DND-41 (cell line): ENCODE results near the gene AKAP13.

Source experiments
- ATAC-seq: fragments of 200-7000 bp; cut with Tn5 transposase; 3 replicates; pipeline ENCODE4 v1.9.1; 2021; ENCODE audit warnings: low read depth; ENCODE audit not compliant: insufficient read depth
- DNase-seq: peaks from one replicate; pipeline ENCODE4 v3.0.0-alpha.2; 2020
- H2AFZ ChIP-seq: 2 replicates; pipeline ENCODE4 v1.6.0; 2012; ENCODE audit warnings: low read depth, low read length
- H3K27ac ChIP-seq: 2 replicates; pipeline ENCODE4 v1.5.1; 2012; ENCODE audit warnings: low read length, inconsistent platforms
- H3K27me3 ChIP-seq: fragments of 200-600 bp; sonication (generic); 2 replicates; pipeline ENCODE4 v1.6.0; 2012; ENCODE audit warnings: low read length, mild to moderate bottlenecking, inconsistent platforms; ENCODE audit not compliant: insufficient read depth, poor library complexity
- H3K36me3 ChIP-seq: 2 replicates; pipeline ENCODE4 v1.5.1; 2012; ENCODE audit warnings: low read length, inconsistent platforms; ENCODE audit not compliant: insufficient read depth
- H3K4me1 ChIP-seq: 2 replicates; pipeline ENCODE4 v1.5.1; 2012; ENCODE audit warnings: mild to moderate bottlenecking, low read length; ENCODE audit not compliant: insufficient read depth
- H3K4me2 ChIP-seq: 2 replicates; pipeline ENCODE4 v1.6.0; 2012; ENCODE audit warnings: mild to moderate bottlenecking, moderate library complexity, low read length, inconsistent platforms; ENCODE audit not compliant: insufficient read depth
- H3K4me3 ChIP-seq, 2 experiments: fragments of 200-600 bp in 1 of 2; shearing (Covaris generic) in 1 of 2; 2 replicates each; pipeline ENCODE4 v1.5.1; 2012 to 2016; ENCODE audit warnings: inconsistent platforms in 2 of 2, low read length in 2 of 2, mild to moderate bottlenecking in 2 of 2, low read depth in 1 of 2, moderate library complexity in 1 of 2
- H3K79me2 ChIP-seq: 2 replicates; pipeline ENCODE4 v1.6.0; 2012; ENCODE audit warnings: low read length, inconsistent platforms; ENCODE audit not compliant: insufficient read depth
- H3K9ac ChIP-seq: 2 replicates; pipeline ENCODE4 v1.6.0; 2012; ENCODE audit warnings: low read depth, mild to moderate bottlenecking, inconsistent platforms, low read length, moderate library complexity
- H3K9me3 ChIP-seq: 2 replicates; pipeline ENCODE4 v1.5.1; 2012; ENCODE audit warnings: low read length, moderate library complexity, mild to moderate bottlenecking, inconsistent platforms; ENCODE audit not compliant: insufficient read depth, severe bottlenecking
- H4K20me1 ChIP-seq: 2 replicates; pipeline ENCODE4 v1.6.0; 2012; ENCODE audit warnings: low read length; ENCODE audit not compliant: insufficient read depth
- EZH2 ChIP-seq: IDR thresholded peaks from 3 replicates; pipeline ENCODE4 v1.6.1; 2012; ENCODE audit warnings: borderline replicate concordance, low read depth, mild to moderate bottlenecking, moderate library complexity, low read length, inconsistent platforms; ENCODE audit not compliant: severe bottlenecking
- TF ChIP-seq, protein P1 (sequence below): IDR thresholded peaks from 2 replicates; pipeline ENCODE4 v1.5.1; 2012; ENCODE audit warnings: borderline replicate concordance, low read length, moderate library complexity, mild to moderate bottlenecking; ENCODE audit not compliant: poor library complexity, severe bottlenecking; ENCODE audit errors: extremely low read depth

Gene AKAP13

DNA sequence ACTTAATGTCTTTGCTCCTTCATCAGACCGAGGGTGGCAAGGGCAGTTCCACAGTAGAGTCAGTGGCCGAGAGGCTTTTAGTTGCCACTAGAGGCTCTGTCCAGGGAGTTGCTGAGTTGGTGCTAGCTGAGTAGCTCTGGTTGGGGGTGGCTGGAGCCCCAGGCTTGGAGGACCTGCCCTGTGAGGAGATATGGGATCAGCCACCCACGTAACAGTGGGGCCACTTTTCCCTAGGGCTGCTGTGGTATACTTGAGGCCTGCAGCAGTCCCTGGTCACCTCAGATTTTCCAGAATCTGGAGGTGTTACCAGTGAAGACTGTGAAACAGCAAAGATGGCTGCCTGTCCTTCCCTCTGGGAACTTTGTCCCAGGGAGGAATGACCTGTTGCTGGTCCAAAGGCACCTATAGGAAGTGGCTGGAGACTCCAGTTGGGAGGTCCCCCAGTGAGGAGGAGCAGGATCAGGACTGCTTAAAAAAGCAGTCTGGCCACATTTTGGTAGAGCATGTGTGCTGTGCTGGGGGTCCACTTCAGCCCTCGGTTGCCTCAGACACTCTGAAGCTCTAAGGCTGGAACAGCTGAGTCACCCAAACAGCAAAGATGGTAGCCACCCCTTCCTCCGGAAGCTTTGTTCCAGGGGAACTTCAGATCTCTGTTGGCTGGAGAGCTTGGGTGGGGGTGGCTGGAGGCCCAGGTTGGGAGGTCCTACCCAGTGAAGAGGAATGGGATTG is 72.9 kb downstream of the AKAP13 start:
- DNase-seq, result no peak
- Histone ChIP-seq H3K36me3 (no peaks in the 10 kb centered on the region), H3K9me3 (peaks cover 8% of the 10 kb centered on the region), H3K9ac (no peak overlapping the region), H3K4me3 (no peak overlapping the region), H3K27me3 (no peaks in the 10 kb centered on the region), H3K4me2 (no peak overlapping the region), H2AFZ (no peak overlapping the region), H4K20me1 (no peaks in the 10 kb centered on the region; the same call in 1 of the 2 replicates), H3K4me1 (no peaks in the 10 kb centered on the region), H3K79me2 (peaks cover 14% of the 10 kb centered on the region; the same call in 1 of the 2 replicates), H3K27ac (no peak overlapping the region)
- ATAC-seq, result no peak
- TF ChIP-seq, protein P1, sequence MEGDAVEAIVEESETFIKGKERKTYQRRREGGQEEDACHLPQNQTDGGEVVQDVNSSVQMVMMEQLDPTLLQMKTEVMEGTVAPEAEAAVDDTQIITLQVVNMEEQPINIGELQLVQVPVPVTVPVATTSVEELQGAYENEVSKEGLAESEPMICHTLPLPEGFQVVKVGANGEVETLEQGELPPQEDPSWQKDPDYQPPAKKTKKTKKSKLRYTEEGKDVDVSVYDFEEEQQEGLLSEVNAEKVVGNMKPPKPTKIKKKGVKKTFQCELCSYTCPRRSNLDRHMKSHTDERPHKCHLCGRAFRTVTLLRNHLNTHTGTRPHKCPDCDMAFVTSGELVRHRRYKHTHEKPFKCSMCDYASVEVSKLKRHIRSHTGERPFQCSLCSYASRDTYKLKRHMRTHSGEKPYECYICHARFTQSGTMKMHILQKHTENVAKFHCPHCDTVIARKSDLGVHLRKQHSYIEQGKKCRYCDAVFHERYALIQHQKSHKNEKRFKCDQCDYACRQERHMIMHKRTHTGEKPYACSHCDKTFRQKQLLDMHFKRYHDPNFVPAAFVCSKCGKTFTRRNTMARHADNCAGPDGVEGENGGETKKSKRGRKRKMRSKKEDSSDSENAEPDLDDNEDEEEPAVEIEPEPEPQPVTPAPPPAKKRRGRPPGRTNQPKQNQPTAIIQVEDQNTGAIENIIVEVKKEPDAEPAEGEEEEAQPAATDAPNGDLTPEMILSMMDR, result no peak
- TF ChIP-seq EZH2, result no peak

DNA sequence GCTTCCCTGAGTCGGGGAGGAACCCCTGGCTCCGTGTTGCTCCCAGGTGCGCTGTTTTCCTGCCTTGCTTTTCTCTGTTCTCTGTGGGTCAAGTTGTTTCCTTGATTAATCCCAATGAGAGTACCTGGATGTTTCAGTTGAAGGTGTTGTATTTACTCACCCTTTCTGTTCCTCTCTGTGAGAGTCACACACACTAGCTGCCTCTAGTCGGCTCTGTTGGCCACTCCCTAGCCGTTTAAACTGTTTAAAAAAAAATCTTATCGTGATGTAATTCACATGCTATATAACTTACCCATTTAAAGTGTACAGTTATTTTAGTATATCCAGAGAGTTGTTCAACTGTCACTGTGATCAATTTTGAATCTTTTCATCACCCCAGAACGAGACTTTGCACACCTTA is 74.0 kb downstream of the AKAP13 start:
- H3K9ac ChIP-seq, result no peak overlapping the region
- TF ChIP-seq EZH2, result no peak
- TF ChIP-seq, protein P1, result no peak
- no peak overlapping the region for H3K4me2 ChIP-seq
- H3K36me3 ChIP-seq, result no peaks in the 10 kb centered on the region
- H3K79me2 ChIP-seq, result peaks cover 14% of the 10 kb centered on the region; the same call in 1 of the 2 replicates
- H3K9me3 ChIP-seq, result peaks cover 8% of the 10 kb centered on the region
- H4K20me1 ChIP-seq, result no peaks in the 10 kb centered on the region; the same call in 1 of the 2 replicates
- H2AFZ ChIP-seq, result no peak overlapping the region
- ATAC-seq (no peak), DNase-seq (no peak)
- H3K27me3 ChIP-seq, result no peaks in the 10 kb centered on the region
- no peaks in the 10 kb centered on the region for H3K4me1 ChIP-seq
- no peak overlapping the region for H3K27ac ChIP-seq
- no peak overlapping the region for H3K4me3 ChIP-seq

DNA sequence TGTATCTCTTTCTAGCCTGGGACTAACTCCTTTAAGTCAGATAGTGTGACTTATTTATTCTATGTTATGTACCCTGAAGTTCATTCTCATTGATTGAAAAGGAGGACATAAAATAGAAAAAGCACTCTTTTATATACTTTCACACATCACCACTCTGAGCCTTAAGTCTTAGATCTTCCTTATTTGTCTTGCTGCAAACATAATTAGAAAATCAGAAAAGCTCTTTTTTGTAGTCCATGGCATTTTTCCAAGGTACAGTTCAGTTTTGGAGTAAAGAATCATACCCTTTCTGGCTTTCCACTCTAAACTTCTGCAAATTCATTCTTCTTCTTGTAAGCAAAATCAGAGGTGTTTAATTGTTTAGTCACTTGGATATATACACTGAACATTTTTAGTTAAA is 75.5 kb downstream of the AKAP13 start:
- TF ChIP-seq, protein P1, result no peak
- TF ChIP-seq EZH2, result no peak

More for the DNA sequence above, 75.5 kb downstream of the AKAP13 start:
- no peaks in the 10 kb centered on the region; the same call in 1 of the 2 replicates for H4K20me1 ChIP-seq
- H3K9me3 ChIP-seq, result no peaks in the 10 kb centered on the region
- no peak overlapping the region for H3K9ac ChIP-seq
- H3K27ac ChIP-seq, result no peak overlapping the region
- H3K36me3 ChIP-seq, result no peaks in the 10 kb centered on the region
- DNase-seq (no peak), ATAC-seq (no peak)
- H2AFZ ChIP-seq, result no peak overlapping the region
- no peak overlapping the region for H3K4me2 ChIP-seq
- H3K79me2 ChIP-seq, result peaks cover 14% of the 10 kb centered on the region; the same call in 1 of the 2 replicates
- no peaks in the 10 kb centered on the region for H3K27me3 ChIP-seq
- no peak overlapping the region for H3K4me3 ChIP-seq
- no peaks in the 10 kb centered on the region for H3K4me1 ChIP-seq
